NCI-H187 treated with DMSO at 0.1 percent for 48 hours (cell line): Measurements from ENCODE around the gene PTPN1.
"Not testable (repeated sequence)": the region's sequence is repeated elsewhere in the genome, so short reads cannot be mapped to it uniquely, and the experiment has no call there.

Source experiments
- DNase-seq: peaks from one replicate; lab custom pipeline; 2025; lab: John Stamatoyannopoulos, UW

PTPN1 gene

GRCh38 chr20:50532221-50532620, 22.0 kb downstream of the PTPN1 start:
- DNase-seq: no peak

DNA sequence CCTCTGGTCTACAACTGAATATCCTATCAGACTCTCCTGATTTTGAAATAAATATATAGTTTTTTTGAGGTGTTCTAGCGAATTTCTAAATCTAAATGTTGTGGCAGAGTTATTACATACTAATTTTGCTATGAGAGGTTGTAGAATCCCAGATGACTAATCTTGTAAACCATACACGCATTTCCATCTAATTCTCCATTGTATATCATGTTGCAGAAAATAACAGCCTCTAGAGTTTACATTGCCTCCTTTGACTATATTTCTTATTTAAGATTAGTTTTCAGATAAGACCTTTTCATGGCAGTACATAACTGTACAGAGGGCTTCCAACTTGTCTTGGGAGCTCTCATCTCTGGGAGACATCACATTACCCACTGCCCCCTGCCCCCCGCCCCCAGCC, 22.9 kb downstream of the PTPN1 start:
- DNase-seq: no peak

- DNase-seq: no peak
These were observed 23.3 kb downstream of the PTPN1 start for GRCh38 chr20:50533464-50533863.

- no peak for DNase-seq
These were observed 24.4 kb downstream of the PTPN1 start for GRCh38 chr20:50534567-50534966.

GRCh38 chr20:50535162-50535561, 25.0 kb downstream of the PTPN1 start:
- DNase-seq: no peak

- peak; percentile 45 for DNase-seq
These were observed 26.1 kb downstream of the PTPN1 start for GRCh38 chr20:50536333-50536732.

- DNase-seq: peak; percentile 53
These were observed 27.5 kb downstream of the PTPN1 start for GRCh38 chr20:50537546-50538201.

DNA sequence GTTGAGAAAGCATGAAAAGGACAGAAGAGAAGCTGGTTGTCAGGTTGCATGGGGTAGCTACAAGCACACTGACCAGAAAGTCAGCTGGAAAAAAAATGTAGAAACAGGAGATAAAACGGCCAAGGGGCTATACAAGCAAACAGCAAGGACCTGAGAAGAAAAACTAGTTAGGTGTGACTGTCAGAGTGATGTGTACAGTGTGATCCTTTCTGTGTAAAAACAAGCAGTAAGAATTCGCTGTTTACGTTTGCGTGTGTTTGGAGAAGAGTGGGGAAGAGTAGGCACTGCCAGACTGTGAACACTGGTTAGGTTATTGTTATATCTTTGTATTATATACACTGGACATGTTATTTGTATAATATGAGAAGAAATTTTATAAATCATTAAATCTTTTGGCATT, 28.1 kb downstream of the PTPN1 start:
- no peak for DNase-seq

DNA sequence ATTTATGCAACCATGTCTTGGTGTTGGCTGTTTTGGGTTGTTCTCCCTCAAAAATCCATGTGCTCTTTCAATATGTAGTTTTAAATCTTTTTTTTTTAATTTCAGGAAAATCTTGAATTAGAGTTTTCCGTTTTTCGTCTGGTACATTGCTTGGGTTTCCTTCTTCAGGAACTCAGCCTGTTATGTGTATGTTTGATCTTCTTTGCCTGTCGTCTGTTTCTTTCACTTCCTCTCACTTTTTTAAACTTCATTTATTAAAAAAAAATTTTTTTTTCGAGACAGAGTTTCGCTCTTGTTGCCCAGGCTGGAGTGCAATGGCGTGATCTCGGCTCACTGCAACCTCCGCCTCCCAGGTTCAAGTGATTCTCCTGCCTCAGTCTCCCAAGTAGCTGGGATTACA, 29.6 kb downstream of the PTPN1 start:
- DNase-seq: not testable (repeated sequence)

- no peak for DNase-seq
These were observed 30.7 kb downstream of the PTPN1 start for GRCh38 chr20:50540620-50541605.

DNA sequence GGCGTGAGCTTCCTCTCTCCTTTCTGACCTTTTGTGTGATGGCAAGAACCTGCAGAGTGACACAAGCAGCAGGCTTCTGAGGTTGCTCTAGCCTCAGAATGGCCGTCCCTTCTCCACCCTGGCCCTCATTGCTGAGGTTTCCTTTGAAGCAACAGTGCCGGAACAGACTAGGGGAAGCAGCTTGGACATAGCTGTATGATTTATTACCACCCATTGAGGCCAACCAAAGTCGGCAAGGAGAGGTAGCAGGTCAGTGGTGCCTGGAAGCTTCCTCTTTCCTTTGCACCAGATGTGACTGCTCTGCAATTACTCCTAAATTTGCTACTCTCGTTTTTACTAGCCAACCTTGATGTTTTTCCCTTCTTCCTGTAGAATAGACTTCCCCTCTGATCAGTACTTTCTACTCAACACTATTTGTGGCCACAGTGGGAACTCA, 31.4 kb downstream of the PTPN1 start:
- DNase-seq: no peak

DNA sequence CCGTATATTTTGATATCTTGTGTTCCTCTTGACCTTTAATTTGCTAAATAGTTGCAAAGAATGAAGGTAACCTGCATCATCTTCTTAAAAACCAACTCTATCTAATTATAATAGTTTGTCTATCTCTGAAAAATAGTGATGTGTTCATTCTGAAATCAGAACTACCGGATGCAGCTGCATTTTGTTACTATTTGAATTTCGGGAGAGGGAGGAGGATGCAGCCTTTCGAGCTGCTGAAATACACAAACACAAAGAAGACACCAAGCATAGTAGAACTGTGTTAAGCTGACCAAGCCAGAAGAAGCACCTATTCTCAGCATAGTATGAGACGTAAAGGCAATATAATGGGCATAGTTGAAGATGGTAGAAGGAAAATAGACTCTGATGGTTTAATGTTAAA, 33.1 kb downstream of the PTPN1 start:
- DNase-seq: no peak

DNA sequence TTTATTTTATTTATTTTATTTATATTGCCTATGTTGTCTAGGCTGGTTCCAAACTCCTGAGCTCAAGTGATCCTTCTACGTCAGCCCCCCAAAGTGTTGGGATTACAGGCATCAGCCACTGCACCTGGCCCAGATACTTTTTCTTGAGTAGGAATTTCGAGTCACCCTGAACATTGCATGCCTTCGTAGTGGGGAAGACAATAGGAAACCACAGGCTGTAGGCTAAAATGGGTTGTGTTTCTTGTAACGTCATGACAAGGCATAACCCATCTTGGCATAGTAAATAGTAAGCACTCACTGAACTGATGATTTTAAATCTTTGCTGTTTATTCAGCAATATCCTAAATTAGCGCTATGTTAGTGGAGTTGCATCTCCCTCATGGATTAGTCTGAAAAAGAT, 34.9 kb downstream of the PTPN1 start:
- no peak for DNase-seq

DNA sequence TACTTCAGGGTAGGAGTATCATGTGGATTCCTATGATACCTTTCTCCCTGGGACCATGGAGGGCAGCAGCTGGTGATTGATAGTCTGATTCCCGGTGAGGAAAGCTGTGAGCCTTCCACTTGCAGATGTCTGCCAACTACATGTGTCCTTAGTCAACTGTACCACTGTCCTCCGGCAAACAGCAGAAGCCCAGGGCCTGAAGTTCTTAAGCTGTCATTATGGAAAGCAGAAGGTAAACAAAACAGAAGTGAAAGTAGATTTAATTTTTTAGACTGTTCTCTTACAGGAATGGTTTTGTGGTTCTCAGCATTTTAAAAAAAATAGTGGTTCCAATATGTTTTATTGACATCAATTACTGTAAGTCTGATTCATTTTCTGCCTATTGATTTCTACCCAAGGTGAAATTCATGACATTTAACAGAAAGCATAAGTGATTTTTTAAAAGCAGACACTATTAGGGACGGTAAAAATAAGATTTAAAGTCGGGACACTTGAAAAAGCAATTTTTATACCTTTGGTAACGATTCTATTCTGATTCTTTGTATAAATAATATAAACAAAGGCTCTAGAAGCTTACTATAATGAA, 36.6 kb downstream of the PTPN1 start:
- DNase-seq: no peak

DNA sequence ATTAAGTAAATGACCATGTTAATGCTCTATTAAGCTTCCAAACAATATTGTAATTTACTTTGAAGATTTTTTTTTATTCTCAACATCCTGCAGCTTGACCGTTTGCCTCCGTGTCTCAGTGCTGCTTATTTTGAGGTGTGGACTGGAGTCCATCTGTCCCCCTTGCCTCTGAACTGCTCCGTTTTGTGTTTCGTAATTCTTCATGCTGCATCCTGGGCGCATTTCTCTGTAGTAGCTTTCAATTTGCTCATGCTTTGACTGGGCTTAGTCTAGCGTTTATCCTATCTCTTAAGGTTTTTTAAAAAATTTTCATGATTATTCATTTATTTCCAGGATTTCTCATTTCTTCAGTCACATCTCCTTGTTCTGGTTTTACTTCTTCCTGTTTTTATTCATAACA, 37.8 kb downstream of the PTPN1 start:
- DNase-seq: no peak

DNA sequence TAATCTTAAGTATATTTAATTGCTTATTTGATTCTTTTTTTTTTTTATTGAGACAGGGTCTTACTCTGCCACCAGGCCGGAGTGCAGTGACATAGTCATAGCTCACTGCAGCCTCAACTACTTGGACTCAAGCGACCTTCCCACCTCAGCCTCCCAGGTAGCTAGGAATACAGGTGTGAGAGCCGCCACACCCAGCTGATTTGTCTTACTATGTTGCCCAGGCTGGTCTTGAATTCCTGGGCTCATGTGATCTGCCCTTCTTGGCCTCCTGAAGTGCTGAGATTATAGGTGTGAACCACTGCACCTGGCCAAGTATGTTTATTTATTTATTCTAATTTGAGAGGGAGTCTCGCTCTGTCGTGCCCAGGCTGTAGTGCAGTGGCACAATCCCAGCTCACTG, 38.2 kb downstream of the PTPN1 start:
- DNase-seq: no peak

GRCh38 chr20:50550531-50550930, 40.3 kb downstream of the PTPN1 start:
- DNase-seq: peak; percentile 48

DNA sequence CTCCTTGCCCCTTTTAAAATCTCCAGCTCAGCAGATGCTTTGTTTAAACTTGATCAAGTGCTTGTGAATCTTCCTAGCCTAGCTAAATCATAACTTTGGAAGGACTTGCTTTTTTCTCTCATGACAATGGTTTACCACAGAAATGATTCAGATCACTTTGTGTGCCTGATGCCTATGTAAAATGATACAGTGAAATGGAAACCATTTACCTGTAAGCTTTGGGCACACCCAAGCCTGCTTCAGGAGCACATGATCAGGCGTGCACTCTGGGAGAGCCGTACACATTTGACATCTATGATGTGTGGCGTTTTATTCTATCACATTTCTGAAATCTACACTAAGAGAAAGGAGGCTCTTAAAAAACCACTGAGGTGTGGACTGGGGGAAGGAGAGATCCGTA, 41.1 kb downstream of the PTPN1 start:
- peak; percentile 87 for DNase-seq

DNA sequence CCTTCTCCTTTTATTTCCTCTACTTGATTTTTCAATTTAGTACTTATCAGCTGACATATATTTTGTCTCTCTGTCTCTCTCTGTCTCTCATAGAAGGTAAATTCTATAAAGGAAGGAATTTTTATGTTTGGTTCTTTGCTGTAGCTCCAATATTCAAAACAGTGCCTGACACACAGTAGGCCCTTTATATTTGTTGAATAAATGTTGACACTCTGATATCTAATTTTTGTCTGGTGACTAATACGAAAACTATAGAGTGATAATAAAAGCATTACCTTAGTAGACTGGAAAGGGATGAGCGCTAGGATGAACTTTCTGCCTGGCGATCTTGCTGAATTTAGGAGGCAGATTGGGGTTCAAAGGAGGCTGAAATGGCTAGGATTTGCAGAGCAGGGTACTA, 42.8 kb downstream of the PTPN1 start:
- no peak for DNase-seq

DNA sequence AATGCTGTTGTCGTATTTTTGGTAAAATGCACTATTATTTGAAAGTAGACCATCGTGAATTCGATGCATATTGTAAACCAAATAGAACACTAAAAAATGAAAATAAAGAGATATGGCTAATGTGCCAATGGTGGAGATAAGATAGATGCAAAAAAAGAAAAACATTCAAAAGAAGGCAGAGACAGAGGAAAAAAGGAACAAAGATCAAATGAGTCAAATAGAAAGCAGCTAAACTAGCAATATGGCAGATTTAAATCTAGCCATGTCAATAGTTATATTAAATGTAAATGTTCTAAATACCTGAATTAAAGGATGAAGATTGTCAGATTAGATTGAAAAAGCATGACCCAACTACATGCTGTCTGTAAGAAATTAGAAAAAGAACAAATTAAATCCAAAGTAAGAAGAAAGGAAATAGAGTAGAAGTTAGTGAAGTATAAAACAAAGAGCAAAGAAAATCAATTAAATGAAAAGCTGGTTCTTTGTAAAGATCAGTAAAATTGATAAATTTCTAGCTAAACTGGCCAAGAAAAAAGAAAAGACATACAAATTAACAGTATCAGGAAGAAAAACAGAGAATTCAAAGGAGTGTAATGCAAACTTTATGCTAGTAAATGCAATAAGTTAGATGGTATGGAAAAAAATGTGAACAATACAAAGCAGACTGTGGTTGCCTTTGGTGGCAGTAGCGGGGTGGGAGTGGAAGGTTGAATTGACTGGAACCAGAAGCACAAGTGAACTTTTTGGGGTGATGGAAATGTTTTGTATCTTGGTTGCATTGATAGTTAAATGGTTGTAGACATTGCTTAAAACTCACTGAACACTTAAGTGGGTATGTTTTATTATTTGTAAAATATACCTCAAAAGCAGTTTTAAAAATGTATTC, 44.8 kb downstream of the PTPN1 start:
- DNase-seq: no peak

GRCh38 chr20:50555662-50556061, 45.5 kb downstream of the PTPN1 start:
- DNase-seq: no peak
